HCT116 (cell line): ENCODE data around the gene ZNF860. TPM values are rescaled to one million over a fixed set of nuclear protein-coding genes. Genes with fewer than 3 reads are reported as not detected.

Experiments
- ATAC-seq: fragments of 200-7000 bp; cut with Tn5 transposase; 2 replicates; pipeline ENCODE4 v1.9.1; 2020; ENCODE audit warnings: mild to moderate bottlenecking, moderate library complexity
- BruUV-seq: library from RNA; stranded (reverse); fragments of 400-500 nt; replicated peaks from 2 replicates; lab custom pipeline; 2021; lab: Mats Ljungman, UMichigan
- CTCF ChIA-PET: fragments of 300-600 bp; sonication (Branson Sonifier 250); formaldehyde crosslinking; loops from one replicate; lab custom pipeline; 2021; ENCODE audit warnings: antibody characterized with exemption; lab: Charles Lee
- POLR2A ChIA-PET: fragments of 300-600, 350-600 bp; sonication (Branson Sonifier 250); formaldehyde crosslinking; loops from one replicate; lab custom pipeline; 2021; ENCODE audit warnings: antibody characterized with exemption; lab: Charles Lee
- RAD21 ChIA-PET, 2 experiments: fragments of 300-600 bp; sonication (Branson Sonifier 250); formaldehyde crosslinking; loops; one replicate each; lab custom pipeline; 2023; ENCODE audit warnings: low total read pairs in 2 of 2; ENCODE audit not compliant: uncharacterized antibody in 2 of 2, unreplicated experiment in 2 of 2, low non-redundant PET in 1 of 2; lab: Charles Lee
- DNase-seq: peaks from one replicate; pipeline ENCODE4 v3.0.0-alpha.2; 2010; ENCODE audit warnings: low read depth, low spot score
- H2AFZ ChIP-seq: fragments of 200-600 bp; shearing (Covaris generic), sonication (generic); 2 replicates; pipeline ENCODE4 v1.6.1; 2017; ENCODE audit warnings: low read depth, mixed run types, mixed read lengths, antibody characterized with exemption, low read length; ENCODE audit not compliant: poor library complexity, severe bottlenecking
- H3K27ac ChIP-seq: 2 replicates; pipeline ENCODE4 v1.5.1; 2012; ENCODE audit warnings: low read depth, low read length
- H3K27me3 ChIP-seq: fragments of 200-600 bp; sonication (generic); 2 replicates; pipeline ENCODE4 v1.6.1; 2016; ENCODE audit warnings: mixed run types, low read length, mixed read lengths; ENCODE audit not compliant: insufficient read depth
- H3K36me3 ChIP-seq, 2 experiments: fragments of 200-500 bp in 1 of 2; fragments of 200-600 bp in 1 of 2; sonication (Bioruptor generic) in 1 of 2; sonication (generic) in 1 of 2; 2 replicates each; pipeline versions ENCODE4 v1.5.1 to v1.6.1; 2014 to 2016; ENCODE audit warnings: low read length in 2 of 2, inconsistent platforms in 1 of 2, mixed read lengths in 1 of 2, mixed run types in 1 of 2; ENCODE audit not compliant: insufficient read depth in 2 of 2, control insufficient read depth in 1 of 2
- H3K4me1 ChIP-seq, 2 experiments: fragments of 200-600 bp in 1 of 2; sonication (generic) in 1 of 2; 2 replicates each; pipeline versions ENCODE4 v1.5.1 to v1.6.1; 2012 to 2017; ENCODE audit warnings: low read length in 2 of 2, inconsistent platforms in 1 of 2, mild to moderate bottlenecking in 1 of 2, mixed read lengths in 1 of 2, mixed run types in 1 of 2, moderate library complexity in 1 of 2; ENCODE audit not compliant: insufficient read depth in 2 of 2, control insufficient read depth in 1 of 2
- H3K4me2 ChIP-seq: fragments of 200-600 bp; sonication (generic); 2 replicates; pipeline ENCODE4 v1.6.1; 2017; ENCODE audit warnings: mixed run types, low read length, mixed read lengths
- H3K4me3 ChIP-seq, 2 experiments: fragments of 200-600 bp in 1 of 2; sonication (generic) in 1 of 2; replicated peaks in 1 of 2; 2 replicates each; pipeline ENCODE4 v1.5.1; 2011 to 2016; ENCODE audit warnings: low read length in 2 of 2, control low read depth in 1 of 2, low read depth in 1 of 2, mild to moderate bottlenecking in 1 of 2, mixed read lengths in 1 of 2, mixed run types in 1 of 2
- H3K79me2 ChIP-seq: fragments of 200-600 bp; sonication (generic); 2 replicates; pipeline ENCODE4 v1.6.1; 2017; ENCODE audit warnings: mild to moderate bottlenecking, mixed run types, low read length, moderate library complexity, mixed read lengths; ENCODE audit not compliant: insufficient read depth
- H3K9ac ChIP-seq: fragments of 200-600 bp; sonication (generic); 2 replicates; pipeline ENCODE4 v1.6.1; 2016; ENCODE audit warnings: low read length, mixed read lengths
- H3K9me2 ChIP-seq: fragments of 200-600 bp; sonication (generic), shearing (Covaris generic); 2 replicates; pipeline ENCODE4 v1.6.1; 2017; ENCODE audit warnings: mixed run types, mild to moderate bottlenecking, moderate library complexity; ENCODE audit not compliant: insufficient read depth
- H3K9me3 ChIP-seq, 2 experiments: fragments of 200-500 bp in 1 of 2; fragments of 200-600 bp in 1 of 2; sonication (Bioruptor generic) in 1 of 2; sonication (generic) in 1 of 2; 2 replicates each; pipeline ENCODE4 v1.6.1; 2014 to 2017; ENCODE audit warnings: low read length in 2 of 2, mixed read lengths in 2 of 2, inconsistent platforms in 1 of 2, low read depth in 1 of 2, mild to moderate bottlenecking in 1 of 2, mixed run types in 1 of 2, moderate library complexity in 1 of 2; ENCODE audit not compliant: control insufficient read depth in 1 of 2, insufficient read depth in 1 of 2
- H4K20me1 ChIP-seq: fragments of 200-600 bp; sonication (generic), shearing (Covaris generic); 2 replicates; pipeline ENCODE4 v1.6.1; 2017; ENCODE audit warnings: mixed run types, mild to moderate bottlenecking, moderate library complexity; ENCODE audit not compliant: insufficient read depth
- CEBPB ChIP-seq: IDR thresholded peaks from 2 replicates; pipeline ENCODE4 v1.6.1; 2012; ENCODE audit warnings: low read depth
- EGR1 ChIP-seq: IDR thresholded peaks from 2 replicates; pipeline ENCODE4 v1.6.1; 2012; ENCODE audit warnings: low read depth
- EZH2 ChIP-seq: fragments of 200-600 bp; sonication (generic); IDR thresholded peaks from 2 replicates; pipeline ENCODE4 v1.6.1; 2017; ENCODE audit warnings: antibody characterized with exemption, mixed run types
- FOSL1 ChIP-seq: IDR thresholded peaks from 2 replicates; pipeline ENCODE4 v1.6.1; 2012; ENCODE audit warnings: low read depth
- JUND ChIP-seq: IDR thresholded peaks from 2 replicates; pipeline ENCODE4 v1.6.1; 2012
- POLR2A ChIP-seq: IDR thresholded peaks from 2 replicates; pipeline ENCODE4 v1.7.0; 2011; ENCODE audit warnings: borderline replicate concordance; ENCODE audit not compliant: insufficient read depth, insufficient read length; ENCODE audit errors: extremely low read depth
- RAD21 ChIP-seq: IDR thresholded peaks from 2 replicates; pipeline ENCODE4 v1.6.1; 2012; ENCODE audit warnings: low read depth, mild to moderate bottlenecking
- SRF ChIP-seq: IDR thresholded peaks from 2 replicates; pipeline ENCODE4 v1.6.1; 2012; ENCODE audit warnings: low read depth
- TCF7L2 ChIP-seq: IDR thresholded peaks from 2 replicates; pipeline ENCODE4 v1.7.0; 2011; ENCODE audit warnings: borderline replicate concordance, inconsistent platforms; ENCODE audit not compliant: insufficient read depth, insufficient read length; ENCODE audit errors: extremely low read depth
- ZFX ChIP-seq: fragments of 450-650 bp; IDR thresholded peaks from 2 replicates; pipeline ENCODE4 v1.6.1; 2017
- ZNF274 ChIP-seq: fragments of 200-500 bp; sonication (Bioruptor generic); IDR thresholded peaks from 2 replicates; pipeline ENCODE4 v1.6.1; 2014; ENCODE audit warnings: mild to moderate bottlenecking, low read depth, low read length, inconsistent platforms
- intact Hi-C: fragments of 100-400 bp; cut with micrococcal nuclease; formaldehyde crosslinking; loops from 2 replicates; pipeline ENCODE4 v1.10.0; 2022
- total RNA-seq: library from RNA; stranded (reverse); gene quantifications from one replicate; pipeline ENCODE4 v1.2.1, GENCODE V29; 2021; ENCODE audit not compliant: unreplicated experiment
- TF ChIP-seq, protein P1 (sequence below): IDR thresholded peaks from 2 replicates; pipeline ENCODE4 v1.6.1; 2012
- TF ChIP-seq, protein P2 (sequence below): IDR thresholded peaks from 2 replicates; pipeline ENCODE4 v1.6.1; 2011; ENCODE audit warnings: mild to moderate bottlenecking, low read length, moderate library complexity; ENCODE audit not compliant: insufficient replicate concordance; ENCODE audit errors: extremely low read depth

ZNF860 gene
- total RNA-seq, 1 experiment from 2014 or later, result 2.9 TPM

DNA sequence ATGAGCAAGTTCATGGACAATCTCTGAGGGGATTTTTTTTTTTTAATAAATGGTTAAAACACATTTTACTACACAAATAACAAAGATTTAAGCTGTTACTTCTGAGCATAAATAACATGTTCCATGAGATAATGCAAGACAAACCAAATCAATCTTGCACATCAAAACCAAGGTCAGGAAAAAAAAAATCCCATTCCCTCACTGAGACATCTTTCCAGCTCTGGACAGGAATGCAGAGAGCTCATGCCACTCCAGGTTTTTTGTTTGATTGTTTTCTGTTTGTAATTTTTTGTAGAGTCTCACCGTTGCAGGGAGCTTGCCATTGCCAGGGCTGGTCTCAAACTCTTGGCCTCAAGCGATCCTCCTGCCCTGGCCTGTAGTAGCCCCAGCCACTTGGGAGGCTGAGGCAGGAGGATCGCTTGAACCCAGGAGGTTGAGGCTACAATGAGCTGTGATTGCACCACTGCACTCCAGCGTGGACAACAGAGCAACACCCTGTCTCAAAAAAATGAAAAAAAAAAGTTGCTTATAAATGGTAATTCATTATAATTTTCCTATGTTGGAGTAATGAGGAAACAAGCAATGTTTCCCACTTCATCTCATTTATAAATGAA is 14.5 kb upstream of the ZNF860 start:
- BruUV-seq, result no TSS peak
- POLR2A ChIA-PET, result no interaction called here

More for the DNA sequence above, 14.5 kb upstream of the ZNF860 start:
- RAD21 ChIA-PET, result no interaction called here
- H3K9me2 ChIP-seq, result no peaks in the 10 kb centered on the region
- peaks cover 22% of the 10 kb centered on the region for H3K79me2 ChIP-seq
- no peaks in the 10 kb centered on the region for H3K36me3 ChIP-seq
- H3K4me1 ChIP-seq, result peaks cover 34 to 49% of the 10 kb centered on the region in 2 experiments
- CTCF ChIA-PET, result no interaction called here
- H3K4me3 ChIP-seq, result no peak overlapping the region
- no peak for ATAC-seq
- H2AFZ ChIP-seq, result no peak overlapping the region
- H4K20me1 ChIP-seq, result no peaks in the 10 kb centered on the region
- no peak for TF ChIP-seq POLR2A
- TF ChIP-seq EZH2, result no peak
- TF ChIP-seq FOSL1, result no peak
- no peak for TF ChIP-seq JUND
- no peak for TF ChIP-seq RAD21
- TF ChIP-seq, protein P1, sequence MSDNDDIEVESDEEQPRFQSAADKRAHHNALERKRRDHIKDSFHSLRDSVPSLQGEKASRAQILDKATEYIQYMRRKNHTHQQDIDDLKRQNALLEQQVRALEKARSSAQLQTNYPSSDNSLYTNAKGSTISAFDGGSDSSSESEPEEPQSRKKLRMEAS, result no peak
- no peak for TF ChIP-seq ZFX
- no peak for TF ChIP-seq SRF
- TF ChIP-seq EGR1, result no peak
- TF ChIP-seq ZNF274, result no peak
- TF ChIP-seq CEBPB, result no peak
- TF ChIP-seq, protein P2, sequence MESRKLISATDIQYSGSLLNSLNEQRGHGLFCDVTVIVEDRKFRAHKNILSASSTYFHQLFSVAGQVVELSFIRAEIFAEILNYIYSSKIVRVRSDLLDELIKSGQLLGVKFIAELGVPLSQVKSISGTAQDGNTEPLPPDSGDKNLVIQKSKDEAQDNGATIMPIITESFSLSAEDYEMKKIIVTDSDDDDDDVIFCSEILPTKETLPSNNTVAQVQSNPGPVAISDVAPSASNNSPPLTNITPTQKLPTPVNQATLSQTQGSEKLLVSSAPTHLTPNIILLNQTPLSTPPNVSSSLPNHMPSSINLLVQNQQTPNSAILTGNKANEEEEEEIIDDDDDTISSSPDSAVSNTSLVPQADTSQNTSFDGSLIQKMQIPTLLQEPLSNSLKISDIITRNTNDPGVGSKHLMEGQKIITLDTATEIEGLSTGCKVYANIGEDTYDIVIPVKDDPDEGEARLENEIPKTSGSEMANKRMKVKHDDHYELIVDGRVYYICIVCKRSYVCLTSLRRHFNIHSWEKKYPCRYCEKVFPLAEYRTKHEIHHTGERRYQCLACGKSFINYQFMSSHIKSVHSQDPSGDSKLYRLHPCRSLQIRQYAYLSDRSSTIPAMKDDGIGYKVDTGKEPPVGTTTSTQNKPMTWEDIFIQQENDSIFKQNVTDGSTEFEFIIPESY, result no peak
- TF ChIP-seq TCF7L2, result no peak
- intact Hi-C loops, result no loop called here
- H3K9ac ChIP-seq, result no peak overlapping the region
- no peaks in the 10 kb centered on the region for H3K9me3 ChIP-seq
- no peaks in the 10 kb centered on the region for H3K27me3 ChIP-seq
- H3K4me2 ChIP-seq, result peak overlapping the region; percentile 73; the same call in 1 of the 2 replicates
- no peak for DNase-seq
- H3K27ac ChIP-seq, result peak overlapping the region; percentile 46; the same call in 1 of the 2 replicates
